Measurements from ENCODE around the gene RGS1. TPM values are rescaled to one million over a fixed set of nuclear protein-coding genes. Genes with fewer than 3 reads are reported as not detected.

RGS1 gene
- total RNA-seq, 1 donor from 2014 or later, result 0.74 TPM

DNA sequence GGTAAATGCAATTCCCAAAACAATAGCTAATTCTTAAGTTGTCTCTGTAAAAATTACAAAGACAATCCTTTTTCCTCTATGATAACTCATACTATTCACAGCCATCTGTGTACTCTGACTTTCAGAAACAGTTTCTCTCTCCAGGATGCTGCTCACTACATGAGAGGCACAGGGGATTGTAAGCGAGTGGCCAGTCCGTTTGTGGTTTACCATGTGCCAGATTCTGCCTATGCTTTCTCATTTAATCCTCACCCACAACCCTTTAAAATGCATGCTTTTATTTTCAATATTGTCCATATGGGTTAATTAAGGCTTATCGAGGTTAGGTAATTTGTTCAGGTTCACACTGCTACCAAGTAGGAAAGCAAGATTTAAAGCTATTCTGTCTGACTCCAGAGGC, 23.0 kb downstream of the RGS1 start:
- DNase-seq, result no peak
- Histone ChIP-seq H3K4me1 (no peaks in the 10 kb centered on the region), H3K36me3 (no peaks in the 10 kb centered on the region), H3K27me3 (ENCODE audit: low read depth) (no peaks in the 10 kb centered on the region), H3K27ac (replicated peaks) (no peak overlapping the region), H3K9me3 (replicated peaks) (no peaks in the 10 kb centered on the region), H3K4me3 (no peak overlapping the region)
- TF ChIP-seq CTCF (IDR thresholded peaks at IDR 0.05; ENCODE audit: borderline replicate concordance), result no peak
- intact Hi-C loops (cut with micrococcal nuclease), result no loop called here

- no peak for TF ChIP-seq CTCF (IDR thresholded peaks at IDR 0.05; ENCODE audit: borderline replicate concordance)
- Histone ChIP-seq H3K4me1 (no peaks in the 10 kb centered on the region), H3K27me3 (ENCODE audit: low read depth) (no peaks in the 10 kb centered on the region), H3K27ac (replicated peaks) (no peak overlapping the region), H3K36me3 (no peaks in the 10 kb centered on the region), H3K4me3 (no peak overlapping the region), H3K9me3 (replicated peaks) (no peaks in the 10 kb centered on the region)
- intact Hi-C loops (cut with micrococcal nuclease), result loop anchor here (10.0 kb wide), 1 partner anchor 125 kb away; no protein-coding TSS in a partner anchor
- no peak for DNase-seq
Observed at GRCh38 chr1:192600275-192600674, 24.7 kb downstream of the RGS1 start.

GRCh38 chr1:192601143-192601542, 25.6 kb downstream of the RGS1 start:
- Histone ChIP-seq H3K27ac (replicated peaks) (no peak overlapping the region), H3K36me3 (no peaks in the 10 kb centered on the region), H3K4me1 (no peaks in the 10 kb centered on the region), H3K9me3 (replicated peaks) (no peaks in the 10 kb centered on the region), H3K4me3 (no peak overlapping the region), H3K27me3 (ENCODE audit: low read depth) (no peaks in the 10 kb centered on the region)
- intact Hi-C loops (cut with micrococcal nuclease), result loop anchor here (10.0 kb wide), 1 partner anchor 126 kb away; no protein-coding TSS in a partner anchor
- no peak for TF ChIP-seq CTCF (IDR thresholded peaks at IDR 0.05; ENCODE audit: borderline replicate concordance)
- no peak for DNase-seq

DNA sequence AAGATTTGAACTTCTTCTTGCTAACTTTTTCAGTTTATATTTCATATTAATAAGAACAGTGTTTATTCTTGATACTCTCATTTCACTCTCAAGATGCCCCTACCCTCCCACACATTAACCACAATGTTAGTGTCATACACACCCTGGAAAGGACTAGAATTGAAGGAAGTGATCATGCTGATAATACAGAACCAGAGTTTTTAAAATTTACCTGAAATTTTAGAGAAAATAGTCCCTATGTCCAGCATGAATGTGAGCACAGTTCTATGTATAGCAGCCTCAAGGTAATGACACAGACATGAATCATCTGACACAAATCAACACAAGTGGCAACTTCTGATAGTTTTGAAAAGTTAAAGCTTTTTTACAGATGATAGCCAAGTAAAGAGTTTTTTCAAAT, 26.0 kb downstream of the RGS1 start:
- H3K9me3 ChIP-seq (replicated peaks), result no peaks in the 10 kb centered on the region
- H3K4me1 ChIP-seq, result no peaks in the 10 kb centered on the region
- H3K36me3 ChIP-seq, result no peaks in the 10 kb centered on the region
- H3K27me3 ChIP-seq (ENCODE audit: low read depth), result no peaks in the 10 kb centered on the region
- no peak overlapping the region for H3K4me3 ChIP-seq
- no peak for DNase-seq
- intact Hi-C loops (cut with micrococcal nuclease), result loop anchor here (10.0 kb wide), 1 partner anchor 127 kb away; no protein-coding TSS in a partner anchor
- no peak for TF ChIP-seq CTCF (IDR thresholded peaks at IDR 0.05; ENCODE audit: borderline replicate concordance)
- no peak overlapping the region for H3K27ac ChIP-seq (replicated peaks)

DNA sequence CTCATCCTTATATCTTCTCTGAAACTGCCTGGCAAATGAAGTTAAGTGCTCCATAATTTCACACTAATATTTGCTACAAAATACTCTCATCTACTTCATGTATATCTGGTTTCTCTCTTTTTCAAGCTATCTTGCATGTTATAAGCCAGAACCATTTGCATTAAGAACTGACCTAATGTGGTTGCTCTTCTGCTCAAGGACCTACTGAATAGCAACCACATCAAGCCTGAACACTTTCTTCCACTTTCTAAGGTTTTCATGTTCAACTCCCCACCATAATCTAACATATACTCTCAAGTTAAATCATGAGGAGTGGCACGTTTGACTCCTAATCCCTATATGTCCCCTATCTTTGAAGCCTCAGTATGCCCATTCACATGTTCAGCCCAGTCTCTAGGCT, 27.2 kb downstream of the RGS1 start:
- no peak overlapping the region for H3K4me3 ChIP-seq
- H3K27me3 ChIP-seq (ENCODE audit: low read depth), result no peaks in the 10 kb centered on the region
- H3K36me3 ChIP-seq, result no peaks in the 10 kb centered on the region
- TF ChIP-seq CTCF (IDR thresholded peaks at IDR 0.05; ENCODE audit: borderline replicate concordance), result no peak
- no peaks in the 10 kb centered on the region for H3K9me3 ChIP-seq (replicated peaks)
- H3K4me1 ChIP-seq, result no peaks in the 10 kb centered on the region
- no peak for DNase-seq
- intact Hi-C loops (cut with micrococcal nuclease), result loop anchor here (10.0 kb wide), 1 partner anchor 128 kb away; no protein-coding TSS in a partner anchor
- H3K27ac ChIP-seq (replicated peaks), result no peak overlapping the region

Measured in left ventricle myocardium inferior (tissue), 1 donor.